GM12891 (cell line): ENCODE results near the gene CPT1A.

Experiments used
- POLR2A ChIP-seq: IDR thresholded peaks from 2 replicates; pipeline ENCODE4 v1.6.1; 2011; ENCODE audit warnings: low read depth, low read length, control low read depth
- POLR2AphosphoS5 ChIP-seq: IDR thresholded peaks from 2 replicates; pipeline ENCODE4 v1.6.1; 2011; ENCODE audit warnings: low read depth, low read length, control low read depth
- TAF1 ChIP-seq: IDR thresholded peaks from 2 replicates; pipeline ENCODE4 v1.6.1; 2011; ENCODE audit warnings: low read depth, low read length, control low read depth

GRCh38 chr11:68838572-68838964, 3.1 kb downstream of the CPT1A start:
- TF ChIP-seq POLR2AphosphoS5, result no peak
- TF ChIP-seq TAF1, result no peak
- TF ChIP-seq POLR2A, result no peak
